Smooth muscle cell (in vitro differentiated cells): ENCODE results near the gene FAAP100. TPM values are rescaled to one million over a fixed set of nuclear protein-coding genes. Genes with fewer than 3 reads are reported as not detected.

Source experiments
- DNase-seq: peaks from one replicate; lab custom pipeline; 2025; ENCODE audit not compliant: unreplicated experiment; lab: John Stamatoyannopoulos, UW
- H2AFZ ChIP-seq: fragments of 200-600 bp; sonication (generic); 2 replicates; pipeline ENCODE4 v1.6.0; 2016; ENCODE audit warnings: antibody characterized with exemption, low read depth, mild to moderate bottlenecking
- H3F3A ChIP-seq: fragments of 200-600 bp; sonication (generic); 2 replicates; pipeline ENCODE4 v1.6.0; 2017; ENCODE audit warnings: antibody characterized with exemption, low read depth
- H3K27ac ChIP-seq: fragments of 200-600 bp; sonication (generic); 2 replicates; pipeline ENCODE4 v1.5.1; 2016; ENCODE audit warnings: low read depth, mild to moderate bottlenecking
- H3K27me3 ChIP-seq: fragments of 200-600 bp; sonication (generic); 2 replicates; pipeline ENCODE4 v1.6.1; 2016; ENCODE audit warnings: low read depth, mild to moderate bottlenecking
- H3K36me3 ChIP-seq: fragments of 200-600 bp; sonication (generic); 2 replicates; pipeline ENCODE4 v1.5.1; 2016; ENCODE audit warnings: low read depth
- H3K4me1 ChIP-seq: fragments of 200-600 bp; sonication (generic); 2 replicates; pipeline ENCODE4 v1.5.1; 2016; ENCODE audit warnings: low read depth
- H3K4me2 ChIP-seq: fragments of 200-600 bp; sonication (generic); 2 replicates; pipeline ENCODE4 v1.6.0; 2016; ENCODE audit warnings: mild to moderate bottlenecking
- H3K4me3 ChIP-seq: fragments of 200-600 bp; sonication (generic); 2 replicates; pipeline ENCODE4 v1.5.1; 2016; ENCODE audit warnings: mild to moderate bottlenecking
- H3K79me2 ChIP-seq: fragments of 200-600 bp; sonication (generic); 2 replicates; pipeline ENCODE4 v1.6.0; 2016; ENCODE audit warnings: low read depth, mild to moderate bottlenecking
- H3K9ac ChIP-seq: fragments of 200-600 bp; sonication (generic); 2 replicates; pipeline ENCODE4 v1.6.0; 2016; ENCODE audit warnings: low read depth
- H3K9me3 ChIP-seq: fragments of 200-600 bp; sonication (generic); replicated peaks from 2 replicates; pipeline ENCODE4 v1.5.1; 2016; ENCODE audit warnings: low read depth
- H4K20me1 ChIP-seq: fragments of 200-600 bp; sonication (generic); 2 replicates; pipeline ENCODE4 v1.6.0; 2016; ENCODE audit warnings: low read depth
- CTCF ChIP-seq: fragments of 200-600 bp; sonication (generic); IDR thresholded peaks from 2 replicates; pipeline ENCODE4 v1.5.1; 2017; ENCODE audit warnings: borderline replicate concordance, mild to moderate bottlenecking, antibody characterized with exemption; ENCODE audit not compliant: insufficient read depth, poor library complexity, severe bottlenecking
- WGBS: methylation state at CpG from one replicate; pipeline ENCODE4 v1.1.7; 2016; ENCODE audit warnings: low lambda C conversion rate; 5-methylcytosine and 5-hydroxymethylcytosine counted together
- polyA plus RNA-seq: library from polyadenylated mRNA; unstranded; fragments of >200 nt; fragmentation: Nextera tagmentation; extraction: Ambion mirVana; gene quantifications from 2 replicates; pipeline ENCODE4 v1.2.1, GENCODE V29; 2016
- total RNA-seq: library from RNA; depleted of rRNA; stranded (reverse); fragments of >200 nt; gene quantifications from 2 replicates; pipeline ENCODE4 v1.2.3, GENCODE V29; 2014

Gene FAAP100
- total and polyA plus RNA-seq, 2 experiments from 2014 or later = 17.9 to 28.5 TPM

- Histone ChIP-seq H3K9ac (no peak overlapping the region), H3K27me3 (no peaks in the 10 kb centered on the region), H3K27ac (peak overlapping the region; percentile 95), H3K4me2 (peak overlapping the region; percentile 67), H3K79me2 (peaks cover 13% of the 10 kb centered on the region), H3K4me3 (no peak overlapping the region), H3F3A (peaks cover 49% of the 10 kb centered on the region), H2AFZ (no peak overlapping the region), H3K36me3 (no peaks in the 10 kb centered on the region), H3K4me1 (peaks cover 19% of the 10 kb centered on the region), H4K20me1 (no peaks in the 10 kb centered on the region), H3K9me3 (no peaks in the 10 kb centered on the region)
- TF ChIP-seq CTCF = no peak
- 60% methylated on average over 10 of the region's 10 CpGs for WGBS
- DNase-seq = no peak
These were observed 11.9 kb upstream of the FAAP100 start for GRCh38 chr17:81563861-81564586.

- H3K27me3 ChIP-seq = no peaks in the 10 kb centered on the region
- no peak overlapping the region for H2AFZ ChIP-seq
- no peak overlapping the region for H3K9ac ChIP-seq
- H3K4me2 ChIP-seq = no peak overlapping the region
- H4K20me1 ChIP-seq = peaks cover 10% of the 10 kb centered on the region
- H3K27ac ChIP-seq = peak overlapping the region; percentile 26
- 91% methylated on average over 4 of the region's 4 CpGs for WGBS
- no peak for DNase-seq
- no peaks in the 10 kb centered on the region for H3K36me3 ChIP-seq
- H3K79me2 ChIP-seq = peaks cover 13% of the 10 kb centered on the region
- H3F3A ChIP-seq = peaks cover 36% of the 10 kb centered on the region
- H3K4me3 ChIP-seq = no peak overlapping the region
- H3K4me1 ChIP-seq = peaks cover 6% of the 10 kb centered on the region
- no peaks in the 10 kb centered on the region for H3K9me3 ChIP-seq
- TF ChIP-seq CTCF = no peak
These were observed 9.3 kb upstream of the FAAP100 start for GRCh38 chr17:81561494-81561885.

GRCh38 chr17:81558941-81559806, 7.0 kb upstream of the FAAP100 start:
- Histone ChIP-seq H3K4me3 (no peak overlapping the region), H3F3A (peaks cover 27% of the 10 kb centered on the region), H3K36me3 (no peaks in the 10 kb centered on the region), H4K20me1 (peaks cover 12% of the 10 kb centered on the region), H3K27ac (no peak overlapping the region), H3K9ac (no peak overlapping the region), H3K9me3 (no peaks in the 10 kb centered on the region), H2AFZ (no peak overlapping the region), H3K79me2 (peaks cover 13% of the 10 kb centered on the region), H3K27me3 (no peaks in the 10 kb centered on the region), H3K4me1 (no peaks in the 10 kb centered on the region), H3K4me2 (no peak overlapping the region)
- TF ChIP-seq CTCF = no peak
- no peak for DNase-seq
- WGBS = 87% methylated on average over 27 of the region's 27 CpGs
